PC-9 (cell line): ENCODE measurements around the gene POLD2.

Experiments used
- EZH2 ChIP-seq: fragments of 200-600 bp; sonication (generic); IDR thresholded peaks from 2 replicates; pipeline ENCODE4 v1.8.0; 2017; ENCODE audit warnings: antibody characterized with exemption, low read depth
- TF ChIP-seq, protein P1 (sequence below): fragments of 200-600 bp; sonication (generic); conservative IDR thresholded peaks from 2 replicates; pipeline ENCODE4 v1.6.1; 2017; ENCODE audit warnings: mixed run types, antibody characterized with exemption, mild to moderate bottlenecking, moderate library complexity

- TF ChIP-seq, protein P1, sequence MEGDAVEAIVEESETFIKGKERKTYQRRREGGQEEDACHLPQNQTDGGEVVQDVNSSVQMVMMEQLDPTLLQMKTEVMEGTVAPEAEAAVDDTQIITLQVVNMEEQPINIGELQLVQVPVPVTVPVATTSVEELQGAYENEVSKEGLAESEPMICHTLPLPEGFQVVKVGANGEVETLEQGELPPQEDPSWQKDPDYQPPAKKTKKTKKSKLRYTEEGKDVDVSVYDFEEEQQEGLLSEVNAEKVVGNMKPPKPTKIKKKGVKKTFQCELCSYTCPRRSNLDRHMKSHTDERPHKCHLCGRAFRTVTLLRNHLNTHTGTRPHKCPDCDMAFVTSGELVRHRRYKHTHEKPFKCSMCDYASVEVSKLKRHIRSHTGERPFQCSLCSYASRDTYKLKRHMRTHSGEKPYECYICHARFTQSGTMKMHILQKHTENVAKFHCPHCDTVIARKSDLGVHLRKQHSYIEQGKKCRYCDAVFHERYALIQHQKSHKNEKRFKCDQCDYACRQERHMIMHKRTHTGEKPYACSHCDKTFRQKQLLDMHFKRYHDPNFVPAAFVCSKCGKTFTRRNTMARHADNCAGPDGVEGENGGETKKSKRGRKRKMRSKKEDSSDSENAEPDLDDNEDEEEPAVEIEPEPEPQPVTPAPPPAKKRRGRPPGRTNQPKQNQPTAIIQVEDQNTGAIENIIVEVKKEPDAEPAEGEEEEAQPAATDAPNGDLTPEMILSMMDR: no peak
- TF ChIP-seq EZH2: no peak
Observed at GRCh38 chr7:44094883-44095592, 28.3 kb downstream of the POLD2 start.
